ENCODE results near the gene HSD17B1.

The HSD17B1 gene

GRCh38 chr17:42579794-42580551 lies 27.2 kb downstream of the HSD17B1 start:
- no peak for TF ChIP-seq CTCF (IDR thresholded peaks at IDR 0.05; ENCODE audit: borderline replicate concordance, insufficient read depth, low read depth, low read length)

GRCh38 chr17:42581744-42582270 lies 29.1 kb downstream of the HSD17B1 start:
- TF ChIP-seq CTCF (IDR thresholded peaks at IDR 0.05; ENCODE audit: borderline replicate concordance, insufficient read depth, low read depth, low read length) = no peak
- H3K4me3 ChIP-seq (ENCODE audit: low read depth, low read length) = no peak overlapping the region

More at GRCh38 chr17:42579794-42580551, 27.2 kb downstream of the HSD17B1 start:
- H3K4me3 ChIP-seq (ENCODE audit: low read depth, low read length) = no peak overlapping the region

GRCh38 chr17:42584880-42585279 lies 32.2 kb downstream of the HSD17B1 start:
- H3K4me3 ChIP-seq (ENCODE audit: low read depth, low read length) = no peak overlapping the region
- no peak for TF ChIP-seq CTCF (IDR thresholded peaks at IDR 0.05; ENCODE audit: borderline replicate concordance, insufficient read depth, low read depth, low read length)

- TF ChIP-seq CTCF (IDR thresholded peaks at IDR 0.05; ENCODE audit: borderline replicate concordance, insufficient read depth, low read depth, low read length) = no peak
- no peak overlapping the region for H3K4me3 ChIP-seq (ENCODE audit: low read depth, low read length)
These were observed 32.6 kb downstream of the HSD17B1 start for GRCh38 chr17:42585353-42585752.

GRCh38 chr17:42586514-42587230 lies 33.9 kb downstream of the HSD17B1 start:
- no peak overlapping the region for H3K4me3 ChIP-seq (ENCODE audit: low read depth, low read length)
- TF ChIP-seq CTCF (IDR thresholded peaks at IDR 0.05; ENCODE audit: borderline replicate concordance, insufficient read depth, low read depth, low read length) = no peak

- TF ChIP-seq CTCF (IDR thresholded peaks at IDR 0.05; ENCODE audit: borderline replicate concordance, insufficient read depth, low read depth, low read length) = no peak
- H3K4me3 ChIP-seq (ENCODE audit: low read depth, low read length) = no peak overlapping the region
These were observed 38.2 kb downstream of the HSD17B1 start for GRCh38 chr17:42590886-42591285.

Measured in GM12875 (cell line).